ENCODE data around the gene CPNE1. TPM values are rescaled to one million over a fixed set of nuclear protein-coding genes. Genes with fewer than 3 reads are reported as not detected.
A peak's percentile ranks its signal among the peaks of the same experiment; 100 is the strongest.

Gene CPNE1
- total and polyA plus RNA-seq, 4 donors: 58.8 to 192 (median 89.3) TPM

GRCh38 chr20:35616465-35617396, 48.0 kb downstream of the CPNE1 start:
- H3K4me1 ChIP-seq (ENCODE audit: control insufficient read depth, insufficient read depth, low read length): peaks cover 42% of the 10 kb centered on the region
- peak in 2 of 6 donors; percentile 73 to 99 for DNase-seq (ENCODE audit: low read depth in 4 of 6, low spot score in 6 of 6)
- H3K9me3 ChIP-seq (ENCODE audit: control insufficient read depth, insufficient read depth, low read length): no peaks in the 10 kb centered on the region
- peak overlapping the region; percentile 49 for H3K4me3 ChIP-seq (ENCODE audit: low read depth, low read length)
- peaks cover 2% of the 10 kb centered on the region for H3K36me3 ChIP-seq (ENCODE audit: control insufficient read depth, insufficient read depth, low read length)
- H3K27me3 ChIP-seq (ENCODE audit: control insufficient read depth, insufficient read depth, low read length): peaks cover 19% of the 10 kb centered on the region
- 3% methylated on average over 54 of the region's 57 CpGs for WGBS (ENCODE audit: insufficient coverage)
- H3K27ac ChIP-seq (ENCODE audit: low read depth, low read length): peak overlapping the region; percentile 84

GRCh38 chr20:35615667-35616464, 48.8 kb downstream of the CPNE1 start, which contains the start of gene SPAG4:
TSS of gene SPAG4 (plus strand) at chr20:35615829. CDS start at chr20:35616004, 175 bp downstream.
- H3K27ac ChIP-seq (ENCODE audit: low read depth, low read length): peak within 1 kb of the TSS; percentile 84
- under 1% methylated on average over 68 of the region's 68 CpGs for WGBS (ENCODE audit: insufficient coverage)
- H3K4me3 ChIP-seq (ENCODE audit: low read depth, low read length): peak within 1 kb of the TSS; percentile 63
- no peaks in the 10 kb centered on the region for H3K9me3 ChIP-seq (ENCODE audit: control insufficient read depth, insufficient read depth, low read length)
- peak; percentile 78 to 98 (median 89) for DNase-seq (ENCODE audit: low read depth in 4 of 6, low spot score in 6 of 6)
- peaks cover 2% of the 10 kb centered on the region for H3K36me3 ChIP-seq (ENCODE audit: control insufficient read depth, insufficient read depth, low read length)
- H3K4me1 ChIP-seq (ENCODE audit: control insufficient read depth, insufficient read depth, low read length): peaks cover 42% of the 10 kb centered on the region
- peaks cover 19% of the 10 kb centered on the region for H3K27me3 ChIP-seq (ENCODE audit: control insufficient read depth, insufficient read depth, low read length)

DNA sequence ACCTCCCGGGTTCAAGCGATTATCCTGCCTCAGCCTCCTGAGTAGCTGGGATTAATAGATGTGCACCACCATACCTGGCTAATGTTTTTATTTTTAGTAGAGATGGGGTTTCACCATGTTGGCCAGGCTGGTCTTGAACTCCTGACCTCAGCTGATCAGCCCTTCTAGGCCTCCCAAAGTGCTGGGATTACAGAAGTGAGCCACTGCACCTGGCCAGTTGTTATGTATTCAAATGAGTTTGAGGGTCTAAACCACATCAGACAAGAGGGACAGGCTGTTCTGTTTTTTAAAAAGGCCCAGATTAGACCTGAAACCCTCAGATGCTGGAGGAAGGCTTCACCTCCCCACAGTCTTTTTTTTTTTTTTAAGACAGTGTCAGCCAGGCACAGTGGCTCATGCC, 53.2 kb downstream of the CPNE1 start:
- H3K27ac ChIP-seq (ENCODE audit: low read depth, low read length): no peak overlapping the region
- H3K36me3 ChIP-seq (ENCODE audit: control insufficient read depth, insufficient read depth, low read length): no peaks in the 10 kb centered on the region
- no peaks in the 10 kb centered on the region for H3K27me3 ChIP-seq (ENCODE audit: control insufficient read depth, insufficient read depth, low read length)
- WGBS (ENCODE audit: insufficient coverage): 94% methylated on average over 2 of the region's 2 CpGs
- DNase-seq (ENCODE audit: low read depth in 4 of 6, low spot score in 6 of 6): no peak
- peaks cover 11% of the 10 kb centered on the region for H3K4me1 ChIP-seq (ENCODE audit: control insufficient read depth, insufficient read depth, low read length)
- H3K9me3 ChIP-seq (ENCODE audit: control insufficient read depth, insufficient read depth, low read length): no peaks in the 10 kb centered on the region
- H3K4me3 ChIP-seq (ENCODE audit: low read depth, low read length): no peak overlapping the region

DNA sequence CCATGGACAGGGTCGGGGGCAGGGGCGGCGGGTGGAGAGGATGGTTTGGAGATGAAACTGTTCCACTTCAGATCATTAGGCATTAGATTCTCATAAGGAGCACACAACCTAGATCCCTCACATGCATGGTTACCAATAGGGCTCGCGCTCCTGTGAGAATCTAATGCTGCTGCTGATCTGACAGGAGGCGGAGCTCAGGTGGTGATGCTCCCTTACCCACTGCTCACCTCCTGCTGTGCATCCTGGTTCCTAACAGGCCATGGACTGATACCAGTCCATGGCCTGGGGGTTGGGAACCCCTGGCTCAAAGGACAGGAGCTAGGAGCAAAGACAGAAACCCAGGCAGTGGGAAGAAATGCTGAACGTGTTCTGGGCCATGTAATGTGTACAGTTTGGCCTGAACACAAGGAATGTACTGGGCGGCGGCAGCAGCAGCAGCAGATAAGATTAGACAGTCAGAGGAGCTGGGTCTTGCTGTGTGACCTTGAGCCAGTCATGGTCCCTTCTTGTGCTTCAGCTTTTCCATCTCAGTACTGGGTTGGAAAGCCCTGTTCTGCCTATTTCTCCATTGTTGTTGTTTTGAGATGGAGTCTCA, 53.8 kb downstream of the CPNE1 start:
- no peak overlapping the region for H3K4me3 ChIP-seq (ENCODE audit: low read depth, low read length)
- H3K4me1 ChIP-seq (ENCODE audit: control insufficient read depth, insufficient read depth, low read length): peaks cover 7% of the 10 kb centered on the region
- H3K9me3 ChIP-seq (ENCODE audit: control insufficient read depth, insufficient read depth, low read length): no peaks in the 10 kb centered on the region
- H3K27ac ChIP-seq (ENCODE audit: low read depth, low read length): no peak overlapping the region
- no peak for DNase-seq (ENCODE audit: low read depth in 4 of 6, low spot score in 6 of 6)
- 92% methylated on average over 7 of the region's 9 CpGs for WGBS (ENCODE audit: insufficient coverage)
- no peaks in the 10 kb centered on the region for H3K36me3 ChIP-seq (ENCODE audit: control insufficient read depth, insufficient read depth, low read length)
- H3K27me3 ChIP-seq (ENCODE audit: control insufficient read depth, insufficient read depth, low read length): no peaks in the 10 kb centered on the region

GRCh38 chr20:35607003-35607735, 57.5 kb downstream of the CPNE1 start:
- 88% methylated on average over 9 of the region's 14 CpGs for WGBS (ENCODE audit: insufficient coverage)
- peaks cover 3% of the 10 kb centered on the region for H3K4me1 ChIP-seq (ENCODE audit: control insufficient read depth, insufficient read depth, low read length)
- no peaks in the 10 kb centered on the region for H3K36me3 ChIP-seq (ENCODE audit: control insufficient read depth, insufficient read depth, low read length)
- no peak overlapping the region for H3K4me3 ChIP-seq (ENCODE audit: low read depth, low read length)
- H3K27me3 ChIP-seq (ENCODE audit: control insufficient read depth, insufficient read depth, low read length): peaks cover 9% of the 10 kb centered on the region
- no peak overlapping the region for H3K27ac ChIP-seq (ENCODE audit: low read depth, low read length)
- no peak for DNase-seq (ENCODE audit: low read depth in 4 of 6, low spot score in 6 of 6)
- no peaks in the 10 kb centered on the region for H3K9me3 ChIP-seq (ENCODE audit: control insufficient read depth, insufficient read depth, low read length)

DNA sequence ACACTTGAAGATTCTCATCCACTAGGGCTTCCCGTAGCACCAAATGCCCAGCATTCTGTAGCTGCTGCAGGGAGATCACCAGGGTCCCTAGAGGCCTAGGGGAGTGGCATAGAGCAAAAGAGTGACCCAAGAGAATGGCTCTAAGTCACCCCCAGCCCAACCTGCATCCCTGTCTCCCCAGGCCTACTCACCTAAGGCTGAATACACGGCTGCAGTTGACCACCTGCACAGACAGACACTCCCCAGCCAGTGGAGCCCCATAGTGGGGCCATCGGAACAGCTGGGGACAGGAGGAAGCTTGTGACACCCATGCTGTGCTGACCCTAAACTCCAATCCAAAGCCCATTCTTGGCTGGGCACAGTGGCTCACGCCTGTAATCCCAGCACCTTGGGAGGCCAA, 58.6 kb downstream of the CPNE1 start:
- no peak overlapping the region for H3K4me3 ChIP-seq (ENCODE audit: low read depth, low read length)
- 100% methylated on average over 3 of the region's 4 CpGs for WGBS (ENCODE audit: insufficient coverage)
- H3K27me3 ChIP-seq (ENCODE audit: control insufficient read depth, insufficient read depth, low read length): peaks cover 17% of the 10 kb centered on the region
- no peak overlapping the region for H3K27ac ChIP-seq (ENCODE audit: low read depth, low read length)
- H3K4me1 ChIP-seq (ENCODE audit: control insufficient read depth, insufficient read depth, low read length): peaks cover 14% of the 10 kb centered on the region
- H3K36me3 ChIP-seq (ENCODE audit: control insufficient read depth, insufficient read depth, low read length): no peaks in the 10 kb centered on the region
- DNase-seq (ENCODE audit: low read depth in 4 of 6, low spot score in 6 of 6): no peak
- no peaks in the 10 kb centered on the region for H3K9me3 ChIP-seq (ENCODE audit: control insufficient read depth, insufficient read depth, low read length)

GRCh38 chr20:35604449-35604747, 60.3 kb downstream of the CPNE1 start:
- DNase-seq (ENCODE audit: low read depth in 4 of 6, low spot score in 6 of 6): no peak
- 50% methylated on average over 2 of the region's 4 CpGs for WGBS (ENCODE audit: insufficient coverage)

GRCh38 chr20:35603695-35604448, 60.8 kb downstream of the CPNE1 start:
- no peak for DNase-seq (ENCODE audit: low read depth in 4 of 6, low spot score in 6 of 6)
- WGBS (ENCODE audit: insufficient coverage): 92% methylated on average over 9 of the region's 11 CpGs
- H3K27me3 ChIP-seq (ENCODE audit: control insufficient read depth, insufficient read depth, low read length): peaks cover 26% of the 10 kb centered on the region
- no peaks in the 10 kb centered on the region for H3K9me3 ChIP-seq (ENCODE audit: control insufficient read depth, insufficient read depth, low read length)
- H3K4me1 ChIP-seq (ENCODE audit: control insufficient read depth, insufficient read depth, low read length): peaks cover 21% of the 10 kb centered on the region
- H3K4me3 ChIP-seq (ENCODE audit: low read depth, low read length): no peak overlapping the region
- H3K27ac ChIP-seq (ENCODE audit: low read depth, low read length): no peak overlapping the region
- H3K36me3 ChIP-seq (ENCODE audit: control insufficient read depth, insufficient read depth, low read length): peaks cover 2% of the 10 kb centered on the region

More at GRCh38 chr20:35604449-35604747, 60.3 kb downstream of the CPNE1 start:
- peaks cover 2% of the 10 kb centered on the region for H3K36me3 ChIP-seq (ENCODE audit: control insufficient read depth, insufficient read depth, low read length)
- H3K4me1 ChIP-seq (ENCODE audit: control insufficient read depth, insufficient read depth, low read length): peaks cover 21% of the 10 kb centered on the region
- no peaks in the 10 kb centered on the region for H3K9me3 ChIP-seq (ENCODE audit: control insufficient read depth, insufficient read depth, low read length)
- no peak overlapping the region for H3K4me3 ChIP-seq (ENCODE audit: low read depth, low read length)
- H3K27me3 ChIP-seq (ENCODE audit: control insufficient read depth, insufficient read depth, low read length): peaks cover 26% of the 10 kb centered on the region
- H3K27ac ChIP-seq (ENCODE audit: low read depth, low read length): no peak overlapping the region

Measured in spinal cord (tissue), 10 donors.